WI38 (cell line): ENCODE measurements around the gene SIX1.

Source experiments
- H3K4me3 ChIP-seq: 2 replicates; pipeline ENCODE4 v1.5.1; 2011; ENCODE audit warnings: low read depth, mild to moderate bottlenecking, control low read depth, low read length
- TF ChIP-seq, protein P1 (sequence below): IDR thresholded peaks from 2 replicates; pipeline ENCODE4 v1.5.1; 2012; ENCODE audit warnings: low read depth, mild to moderate bottlenecking, control low read depth, low read length

Gene SIX1

DNA sequence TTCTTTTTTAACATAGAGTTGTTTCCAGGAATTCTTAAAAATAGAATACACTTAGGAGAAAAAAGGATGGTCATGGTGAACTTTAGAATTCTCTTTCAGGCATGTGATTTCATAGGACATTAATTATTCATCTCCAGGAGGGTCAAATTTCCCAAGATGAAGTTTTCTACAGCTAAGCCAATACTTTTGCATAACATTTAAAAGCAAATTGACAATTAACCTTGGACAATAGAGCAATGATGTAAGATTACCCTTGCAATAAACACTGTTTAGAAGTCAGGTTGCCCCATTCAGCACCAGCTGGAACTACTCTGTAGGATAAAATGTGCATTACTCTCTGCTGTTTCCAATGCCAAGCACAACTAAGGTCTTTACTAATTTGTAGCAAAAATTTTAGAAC is 49.5 kb downstream of the SIX1 start:
- H3K4me3 ChIP-seq, result no peak overlapping the region
- TF ChIP-seq, protein P1, sequence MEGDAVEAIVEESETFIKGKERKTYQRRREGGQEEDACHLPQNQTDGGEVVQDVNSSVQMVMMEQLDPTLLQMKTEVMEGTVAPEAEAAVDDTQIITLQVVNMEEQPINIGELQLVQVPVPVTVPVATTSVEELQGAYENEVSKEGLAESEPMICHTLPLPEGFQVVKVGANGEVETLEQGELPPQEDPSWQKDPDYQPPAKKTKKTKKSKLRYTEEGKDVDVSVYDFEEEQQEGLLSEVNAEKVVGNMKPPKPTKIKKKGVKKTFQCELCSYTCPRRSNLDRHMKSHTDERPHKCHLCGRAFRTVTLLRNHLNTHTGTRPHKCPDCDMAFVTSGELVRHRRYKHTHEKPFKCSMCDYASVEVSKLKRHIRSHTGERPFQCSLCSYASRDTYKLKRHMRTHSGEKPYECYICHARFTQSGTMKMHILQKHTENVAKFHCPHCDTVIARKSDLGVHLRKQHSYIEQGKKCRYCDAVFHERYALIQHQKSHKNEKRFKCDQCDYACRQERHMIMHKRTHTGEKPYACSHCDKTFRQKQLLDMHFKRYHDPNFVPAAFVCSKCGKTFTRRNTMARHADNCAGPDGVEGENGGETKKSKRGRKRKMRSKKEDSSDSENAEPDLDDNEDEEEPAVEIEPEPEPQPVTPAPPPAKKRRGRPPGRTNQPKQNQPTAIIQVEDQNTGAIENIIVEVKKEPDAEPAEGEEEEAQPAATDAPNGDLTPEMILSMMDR, result no peak

DNA sequence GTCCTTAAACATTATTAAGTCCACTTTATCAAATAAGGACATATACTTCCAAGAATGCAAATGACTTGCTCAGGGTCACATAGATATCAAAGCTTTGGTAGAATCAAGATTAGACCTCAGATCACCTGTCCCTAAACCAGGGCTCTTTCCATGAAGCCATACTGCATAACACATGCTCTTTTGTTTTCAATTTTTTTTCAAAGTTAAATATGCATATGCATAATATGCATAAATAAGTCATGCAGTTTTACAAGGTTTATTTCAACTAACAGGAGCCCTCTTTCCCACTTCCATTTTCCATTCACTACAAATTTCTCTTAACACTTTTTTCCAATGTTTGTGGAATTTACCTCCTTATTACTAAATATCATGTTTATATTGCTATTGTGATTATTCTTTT is 53.1 kb downstream of the SIX1 start:
- no peak overlapping the region for H3K4me3 ChIP-seq
- TF ChIP-seq, protein P1, result no peak

DNA sequence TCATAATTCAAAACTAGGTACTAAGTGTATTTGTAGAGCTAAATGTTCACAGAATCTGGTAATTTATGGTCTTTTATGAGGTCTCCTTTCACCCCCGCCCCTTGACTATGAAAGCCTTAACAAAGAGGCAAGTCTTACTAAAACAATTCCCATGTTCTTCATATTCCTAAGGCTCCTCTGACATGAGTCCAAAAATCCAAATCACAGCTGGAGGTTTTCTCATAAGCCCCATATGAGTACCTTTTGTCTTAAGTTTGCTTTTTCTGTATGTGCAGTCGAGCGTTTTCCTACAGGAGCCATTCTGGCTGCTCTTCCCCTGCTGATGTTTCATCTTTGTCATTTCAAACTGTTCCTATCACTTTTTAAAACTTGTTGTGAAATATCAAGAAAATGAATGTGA is 55.2 kb downstream of the SIX1 start:
- H3K4me3 ChIP-seq, result no peak overlapping the region
- TF ChIP-seq, protein P1, result no peak
